ENCODE measurements around the gene RAE1. TPM values are rescaled to one million over a fixed set of nuclear protein-coding genes. Genes with fewer than 3 reads are reported as not detected.
A peak's percentile ranks its signal among the peaks of the same experiment; 100 is the strongest.
"Not testable (repeated sequence)": the region's sequence is repeated elsewhere in the genome, so short reads cannot be mapped to it uniquely, and the experiment has no call there.

Gene RAE1
- total RNA-seq, 2 donors from 2014 or later: 21.7 to 49.9 TPM

DNA sequence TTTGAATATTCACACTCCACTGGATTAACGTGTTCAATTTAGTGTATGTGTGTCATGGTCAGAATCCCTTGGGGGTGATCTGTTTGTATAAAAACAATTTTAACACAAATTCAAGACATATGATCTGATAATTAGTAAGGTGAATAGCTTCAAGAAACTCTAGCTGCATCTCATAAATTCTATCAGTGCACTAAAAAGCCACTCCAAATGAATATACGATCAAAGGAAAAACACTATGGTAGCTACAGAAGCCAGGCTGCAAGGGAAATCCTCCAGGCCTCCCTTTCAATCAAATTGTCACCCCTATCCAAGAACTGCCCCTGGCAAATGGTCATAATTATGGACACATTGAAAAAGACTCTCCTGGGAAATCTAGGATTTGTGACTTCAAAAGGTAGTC lies 9.4 kb upstream of the RAE1 start:
- no peaks in the 10 kb centered on the region for H3K9me3 ChIP-seq
- TF ChIP-seq POLR2AphosphoS5 (IDR thresholded peaks at IDR 0.05): no peak
- TF ChIP-seq, protein P1, sequence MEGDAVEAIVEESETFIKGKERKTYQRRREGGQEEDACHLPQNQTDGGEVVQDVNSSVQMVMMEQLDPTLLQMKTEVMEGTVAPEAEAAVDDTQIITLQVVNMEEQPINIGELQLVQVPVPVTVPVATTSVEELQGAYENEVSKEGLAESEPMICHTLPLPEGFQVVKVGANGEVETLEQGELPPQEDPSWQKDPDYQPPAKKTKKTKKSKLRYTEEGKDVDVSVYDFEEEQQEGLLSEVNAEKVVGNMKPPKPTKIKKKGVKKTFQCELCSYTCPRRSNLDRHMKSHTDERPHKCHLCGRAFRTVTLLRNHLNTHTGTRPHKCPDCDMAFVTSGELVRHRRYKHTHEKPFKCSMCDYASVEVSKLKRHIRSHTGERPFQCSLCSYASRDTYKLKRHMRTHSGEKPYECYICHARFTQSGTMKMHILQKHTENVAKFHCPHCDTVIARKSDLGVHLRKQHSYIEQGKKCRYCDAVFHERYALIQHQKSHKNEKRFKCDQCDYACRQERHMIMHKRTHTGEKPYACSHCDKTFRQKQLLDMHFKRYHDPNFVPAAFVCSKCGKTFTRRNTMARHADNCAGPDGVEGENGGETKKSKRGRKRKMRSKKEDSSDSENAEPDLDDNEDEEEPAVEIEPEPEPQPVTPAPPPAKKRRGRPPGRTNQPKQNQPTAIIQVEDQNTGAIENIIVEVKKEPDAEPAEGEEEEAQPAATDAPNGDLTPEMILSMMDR (IDR thresholded peaks at IDR 0.05): no peak
- no peak for TF ChIP-seq POLR2A (IDR thresholded peaks at IDR 0.05)
- no peaks in the 10 kb centered on the region for H3K27me3 ChIP-seq (replicated peaks; ENCODE audit: insufficient read depth)
- intact Hi-C loops (cut with DNase I): no loop called here
- 68% methylated on average over 2 of the region's 2 CpGs for WGBS
- H3K4me3 ChIP-seq: no peak overlapping the region
- no peaks in the 10 kb centered on the region for H3K4me1 ChIP-seq (replicated peaks)
- no peaks in the 10 kb centered on the region for H3K36me3 ChIP-seq
- no peak overlapping the region for H3K27ac ChIP-seq
- DNase-seq (ENCODE audit: low spot score): no peak

DNA sequence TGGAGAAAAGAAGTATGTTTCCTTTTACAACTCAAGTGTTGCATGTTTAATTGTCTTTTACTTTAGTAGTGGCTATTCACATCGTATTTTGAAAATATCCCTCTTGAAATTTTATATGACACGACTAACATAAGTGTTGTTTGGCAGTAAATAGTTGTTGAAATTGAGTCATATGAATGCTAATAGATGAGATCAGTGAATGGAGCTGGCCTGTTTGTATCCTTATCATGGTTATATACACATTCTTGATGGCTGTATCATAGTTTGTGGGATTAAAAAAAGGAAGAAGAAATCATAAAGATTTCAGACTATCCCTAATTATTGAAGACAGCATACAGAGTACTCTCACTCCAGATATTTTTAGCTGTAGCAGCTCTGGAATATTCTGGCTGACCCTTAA lies 8.2 kb upstream of the RAE1 start:
- no peaks in the 10 kb centered on the region for H3K27me3 ChIP-seq (replicated peaks; ENCODE audit: insufficient read depth)
- H3K27ac ChIP-seq: no peak overlapping the region
- no peak overlapping the region for H3K4me3 ChIP-seq
- WGBS: 47% methylated on average over 2 of the region's 2 CpGs
- no peaks in the 10 kb centered on the region for H3K4me1 ChIP-seq (replicated peaks)
- TF ChIP-seq, protein P1 (IDR thresholded peaks at IDR 0.05): no peak
- TF ChIP-seq POLR2A (IDR thresholded peaks at IDR 0.05): no peak
- no peak for TF ChIP-seq POLR2AphosphoS5 (IDR thresholded peaks at IDR 0.05)
- DNase-seq (ENCODE audit: low spot score): no peak
- no peaks in the 10 kb centered on the region for H3K36me3 ChIP-seq
- intact Hi-C loops (cut with DNase I): no loop called here
- no peaks in the 10 kb centered on the region for H3K9me3 ChIP-seq

DNA sequence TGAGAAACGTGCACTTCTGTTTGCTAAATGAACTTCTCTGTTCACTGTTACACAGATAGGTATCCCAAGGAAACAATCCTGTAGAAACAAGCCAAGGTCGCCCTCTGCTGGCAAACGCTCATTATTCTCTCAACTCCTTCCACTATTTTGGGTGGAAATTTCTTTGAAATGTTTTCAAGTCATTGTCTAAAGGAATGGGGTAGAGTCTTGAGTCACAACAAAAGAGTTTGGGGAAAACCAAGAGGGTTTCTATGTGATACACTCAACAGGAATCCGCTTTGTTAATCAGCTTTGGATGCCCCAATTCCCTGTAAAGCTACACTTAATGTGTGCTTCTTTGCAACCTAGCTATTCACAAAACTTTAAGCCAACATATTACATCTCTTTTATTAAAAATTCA lies 4.6 kb upstream of the RAE1 start:
- TF ChIP-seq, protein P1 (IDR thresholded peaks at IDR 0.05): peak; percentile 23 to 82 (median 72)
- TF ChIP-seq POLR2A (IDR thresholded peaks at IDR 0.05): no peak
- peak; percentile 30 for TF ChIP-seq POLR2AphosphoS5 (IDR thresholded peaks at IDR 0.05)
- no peaks in the 10 kb centered on the region for H3K36me3 ChIP-seq
- no peaks in the 10 kb centered on the region for H3K9me3 ChIP-seq
- no peak overlapping the region for H3K27ac ChIP-seq
- WGBS: under 1% methylated on average over 4 of the region's 4 CpGs
- no peaks in the 10 kb centered on the region for H3K4me1 ChIP-seq (replicated peaks)
- no peak overlapping the region for H3K4me3 ChIP-seq
- H3K27me3 ChIP-seq (replicated peaks; ENCODE audit: insufficient read depth): no peaks in the 10 kb centered on the region
- intact Hi-C loops (cut with DNase I): loop anchor here (2.0 to 5.0 kb wide), 2 partner anchors 258 to 794 kb away; no protein-coding TSS in a partner anchor
- peak; percentile 73 for DNase-seq (ENCODE audit: low spot score)

DNA sequence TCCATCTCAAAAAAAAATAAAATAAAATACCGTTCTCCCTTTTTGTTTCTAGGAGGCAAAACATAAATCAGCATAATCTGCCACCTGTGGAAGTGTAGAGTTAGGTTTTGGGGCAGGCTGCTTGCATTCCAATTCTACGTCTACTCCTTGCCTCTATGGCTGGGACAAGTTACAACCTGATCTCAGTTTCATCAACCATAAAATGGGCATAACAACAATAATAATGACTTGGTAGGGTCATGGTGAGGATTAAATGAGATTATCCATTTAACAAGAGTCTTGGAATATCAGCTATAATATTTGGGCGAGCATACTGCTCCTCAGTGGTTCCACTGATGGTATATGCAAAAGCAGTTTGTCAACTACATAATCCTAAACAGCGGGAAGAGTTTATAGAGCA lies 3.7 kb upstream of the RAE1 start:
- no peaks in the 10 kb centered on the region for H3K4me1 ChIP-seq (replicated peaks)
- H3K27me3 ChIP-seq (replicated peaks; ENCODE audit: insufficient read depth): no peaks in the 10 kb centered on the region
- no peaks in the 10 kb centered on the region for H3K36me3 ChIP-seq
- no peak for DNase-seq (ENCODE audit: low spot score)
- H3K9me3 ChIP-seq: no peaks in the 10 kb centered on the region
- TF ChIP-seq POLR2AphosphoS5 (IDR thresholded peaks at IDR 0.05): no peak
- no peak overlapping the region for H3K4me3 ChIP-seq
- intact Hi-C loops (cut with DNase I): loop anchor here (2.0 to 5.0 kb wide), 2 partner anchors 259 to 795 kb away; no protein-coding TSS in a partner anchor
- 83% methylated on average over 4 of the region's 4 CpGs for WGBS
- no peak overlapping the region for H3K27ac ChIP-seq

DNA sequence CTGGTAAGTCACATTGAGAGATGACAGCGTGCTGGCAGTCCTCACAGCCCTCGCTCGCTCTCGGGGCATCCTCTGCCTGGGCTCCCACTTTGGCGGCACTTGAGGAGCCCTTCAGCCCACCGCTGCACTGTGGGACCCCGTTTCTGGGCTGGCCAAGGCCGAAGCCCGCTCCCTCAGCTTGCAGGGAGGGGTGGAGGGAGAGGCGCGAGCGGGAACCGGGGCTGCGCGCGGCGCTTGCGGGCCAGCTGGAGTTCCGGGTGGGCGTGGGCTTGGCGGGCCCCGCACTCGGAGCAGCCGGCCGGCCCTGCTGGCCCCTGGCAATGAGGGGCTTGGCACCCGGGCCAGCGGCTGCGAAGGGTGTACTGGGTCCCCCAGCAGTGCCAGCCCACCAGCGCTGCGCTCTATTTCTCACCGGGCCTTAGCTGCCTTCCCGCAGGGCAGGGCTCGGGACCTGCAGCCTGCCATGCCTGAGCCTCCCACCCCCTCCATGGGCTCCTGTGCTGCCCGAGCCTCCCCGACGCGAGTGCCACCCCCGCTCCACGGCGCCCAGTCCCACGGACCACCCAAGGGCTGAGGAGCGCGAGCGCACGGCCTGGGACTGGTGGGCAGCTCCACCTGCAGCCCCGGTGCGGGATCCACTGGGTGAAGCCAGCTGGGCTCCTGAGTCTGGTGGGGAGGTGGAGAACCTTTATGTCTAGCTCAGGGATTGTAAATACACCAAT lies 2.7 kb upstream of the RAE1 start:
- H3K9me3 ChIP-seq; H3K4me1 ChIP-seq (replicated peaks); H3K27me3 ChIP-seq (replicated peaks; ENCODE audit: insufficient read depth); DNase-seq (ENCODE audit: low spot score); H3K27ac ChIP-seq; H3K4me3 ChIP-seq; H3K36me3 ChIP-seq: not testable (repeated sequence)
- 72% methylated on average over 33 of the region's 47 CpGs for WGBS
- intact Hi-C loops (cut with DNase I): loop anchor here (5.0 kb wide), 1 partner anchor 796 kb away; no protein-coding TSS in a partner anchor

DNA sequence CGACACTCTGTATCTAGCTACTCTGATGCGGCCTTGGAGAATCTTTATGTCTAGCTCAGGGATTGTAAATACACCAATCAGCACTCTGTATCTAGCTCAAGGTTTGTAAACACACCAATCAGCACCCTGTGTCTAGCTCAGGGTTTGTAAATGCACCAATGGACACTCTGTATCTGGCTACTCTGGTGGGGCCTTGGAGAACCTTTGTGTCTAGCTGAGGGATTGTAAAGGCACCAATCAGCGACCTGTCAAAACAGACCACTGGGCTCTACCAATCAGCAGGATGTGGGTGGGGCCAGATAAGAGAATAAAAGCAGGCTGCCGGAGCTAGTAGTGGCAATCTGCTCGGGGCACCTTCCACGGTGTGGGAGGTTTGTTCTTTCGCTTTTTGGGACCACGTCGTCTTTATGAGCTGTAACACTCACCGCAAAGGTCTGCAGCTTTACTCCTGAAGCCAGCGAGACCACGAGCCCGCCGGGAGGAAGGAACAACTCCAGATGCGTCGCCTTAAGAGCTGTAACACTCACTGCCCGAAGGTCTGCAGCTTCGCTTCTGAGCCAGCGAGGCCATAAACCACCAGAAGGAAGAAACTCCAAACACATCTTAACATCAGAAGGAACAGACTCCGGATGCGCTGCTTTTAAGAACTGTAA lies 2.0 kb upstream of the RAE1 start:
- WGBS: 85% methylated on average over 21 of the region's 21 CpGs
- intact Hi-C loops (cut with DNase I): loop anchor here (5.0 kb wide), 1 partner anchor 797 kb away; no protein-coding TSS in a partner anchor
- not testable (repeated sequence) for H3K27me3 ChIP-seq (replicated peaks; ENCODE audit: insufficient read depth)

More for the DNA sequence above, 2.0 kb upstream of the RAE1 start:
- not testable (repeated sequence) for H3K9me3 ChIP-seq; H3K27ac ChIP-seq; H3K4me3 ChIP-seq; DNase-seq (ENCODE audit: low spot score); H3K4me1 ChIP-seq (replicated peaks); H3K36me3 ChIP-seq

Measured in prostate gland (tissue), 2 donors.